ENCODE results near the gene CDC14C. TPM values are rescaled to one million over a fixed set of nuclear protein-coding genes. Genes with fewer than 3 reads are reported as not detected.

Gene CDC14C
- total RNA-seq, 3 donors from 2014 or later (not counting 1 experiment from before 2014, with no cell fraction given): not detected

- Mint-ChIP-seq H3K9me3 (peaks cover 11 to 14% of the 10 kb centered on the region in 2 donors), H3K27me3 (ENCODE audit: low read depth in 2 of 2) (no peaks in the 10 kb centered on the region), H3K4me1 (no peaks in the 10 kb centered on the region), H3K36me3 (no peaks in the 10 kb centered on the region), H3K27ac (no peak overlapping the region), H3K4me3 (no peak overlapping the region)
- no peaks in the 10 kb centered on the region for H3K36me3 ChIP-seq (ENCODE audit: control insufficient read depth, insufficient read depth, low read length)
- H3K27ac ChIP-seq (ENCODE audit: low read length): no peak overlapping the region
- H3K4me1 ChIP-seq (ENCODE audit: control insufficient read depth, insufficient read depth, low read length): no peaks in the 10 kb centered on the region
- DNase-seq (no peak), ATAC-seq (no peak)
- intact Hi-C loops (cut with micrococcal nuclease): no loop called here
- no peaks in the 10 kb centered on the region for H3K9me3 ChIP-seq (ENCODE audit: control insufficient read depth, insufficient read depth, low read length)
- TF ChIP-seq CTCF (IDR thresholded peaks at IDR 0.05): no peak
- no CpG with 5 or more reads among the region's 2 CpGs for WGBS (ENCODE audit: insufficient coverage)
- no peaks in the 10 kb centered on the region for H3K27me3 ChIP-seq (ENCODE audit: control insufficient read depth, insufficient read depth, low read length)
- H3K4me3 ChIP-seq (ENCODE audit: low read length): no peak overlapping the region
Measured at GRCh38 chr7:48931481-48931880, 7.1 kb downstream of the CDC14C start.

- no peaks in the 10 kb centered on the region for H3K4me1 Mint-ChIP-seq
- no peak for TF ChIP-seq CTCF (IDR thresholded peaks at IDR 0.05)
- Histone ChIP-seq H3K4me1 (ENCODE audit: control insufficient read depth, insufficient read depth, low read length) (no peaks in the 10 kb centered on the region), H3K9me3 (ENCODE audit: control insufficient read depth, insufficient read depth, low read length) (no peaks in the 10 kb centered on the region), H3K4me3 (ENCODE audit: low read length) (no peak overlapping the region), H3K27me3 (ENCODE audit: control insufficient read depth, insufficient read depth, low read length) (no peaks in the 10 kb centered on the region), H3K36me3 (ENCODE audit: control insufficient read depth, insufficient read depth, low read length) (no peaks in the 10 kb centered on the region), H3K27ac (ENCODE audit: low read length) (no peak overlapping the region)
- no peaks in the 10 kb centered on the region for H3K27me3 Mint-ChIP-seq (ENCODE audit: low read depth in 2 of 2)
- ATAC-seq: no peak
- H3K36me3 Mint-ChIP-seq: no peaks in the 10 kb centered on the region
- no peak overlapping the region for H3K27ac Mint-ChIP-seq
- peaks cover 11 to 16% of the 10 kb centered on the region in 2 donors for H3K9me3 Mint-ChIP-seq
- DNase-seq: no peak
- H3K4me3 Mint-ChIP-seq: no peak overlapping the region
- intact Hi-C loops (cut with micrococcal nuclease): no loop called here
- WGBS (ENCODE audit: insufficient coverage): 100% methylated on average over 2 of the region's 2 CpGs
Measured at GRCh38 chr7:48932126-48932910, 8.0 kb downstream of the CDC14C start.

- no peaks in the 10 kb centered on the region for H3K36me3 Mint-ChIP-seq
- H3K9me3 ChIP-seq (ENCODE audit: control insufficient read depth, insufficient read depth, low read length): no peaks in the 10 kb centered on the region
- H3K27me3 ChIP-seq (ENCODE audit: control insufficient read depth, insufficient read depth, low read length): no peaks in the 10 kb centered on the region
- WGBS (ENCODE audit: insufficient coverage): 81% methylated on average over 3 of the region's 3 CpGs
- peaks cover 11 to 14% of the 10 kb centered on the region in 2 donors for H3K9me3 Mint-ChIP-seq
- no peaks in the 10 kb centered on the region for H3K4me1 ChIP-seq (ENCODE audit: control insufficient read depth, insufficient read depth, low read length)
- no peak overlapping the region for H3K27ac ChIP-seq (ENCODE audit: low read length)
- H3K4me1 Mint-ChIP-seq: no peaks in the 10 kb centered on the region
- H3K4me3 ChIP-seq (ENCODE audit: low read length): no peak overlapping the region
- DNase-seq: no peak
- no peaks in the 10 kb centered on the region for H3K36me3 ChIP-seq (ENCODE audit: control insufficient read depth, insufficient read depth, low read length)
- H3K4me3 Mint-ChIP-seq: no peak overlapping the region
- no peaks in the 10 kb centered on the region for H3K27me3 Mint-ChIP-seq (ENCODE audit: low read depth in 2 of 2)
- no peak overlapping the region for H3K27ac Mint-ChIP-seq
- intact Hi-C loops (cut with micrococcal nuclease): no loop called here
- ATAC-seq: no peak
- no peak for TF ChIP-seq CTCF (IDR thresholded peaks at IDR 0.05)
Measured at GRCh38 chr7:48933549-48934085, 9.3 kb downstream of the CDC14C start.
